Endothelial cell (in vitro differentiated cells): ENCODE data around the gene PTRH2. TPM values are rescaled to one million over a fixed set of nuclear protein-coding genes. Genes with fewer than 3 reads are reported as not detected.

Source experiments
- DNase-seq: peaks from one replicate; pipeline ENCODE4 v3.0.0; 2021; ENCODE audit warnings: low spot score
- H3K27ac Mint-ChIP-seq: one replicate; pipeline ENCODE4 v1.8.0; 2021; ENCODE audit warnings: mixed read lengths, inconsistent platforms; ENCODE audit not compliant: unreplicated experiment
- H3K27me3 Mint-ChIP-seq: one replicate; pipeline ENCODE4 v1.8.0; 2021; ENCODE audit warnings: mild to moderate bottlenecking, moderate library complexity, mixed read lengths, inconsistent platforms; ENCODE audit not compliant: unreplicated experiment
- H3K36me3 Mint-ChIP-seq: one replicate; pipeline ENCODE4 v1.8.0; 2021; ENCODE audit warnings: mild to moderate bottlenecking, low read depth, mixed read lengths, inconsistent platforms; ENCODE audit not compliant: unreplicated experiment
- H3K4me1 Mint-ChIP-seq: one replicate; pipeline ENCODE4 v1.8.0; 2021; ENCODE audit warnings: mild to moderate bottlenecking, mixed read lengths, inconsistent platforms; ENCODE audit not compliant: unreplicated experiment
- H3K4me3 Mint-ChIP-seq: one replicate; pipeline ENCODE4 v1.8.0; 2021; ENCODE audit warnings: mild to moderate bottlenecking, mixed read lengths, inconsistent platforms; ENCODE audit not compliant: unreplicated experiment
- H3K9me3 Mint-ChIP-seq: one replicate; pipeline ENCODE4 v1.8.0; 2021; ENCODE audit warnings: mixed read lengths, inconsistent platforms; ENCODE audit not compliant: unreplicated experiment
- CTCF ChIP-seq: fragments of 200-600 bp; sonication (generic); IDR thresholded peaks from one replicate; pipeline ENCODE4 v1.5.0; 2021; ENCODE audit warnings: antibody characterized with exemption; ENCODE audit not compliant: unreplicated experiment
- total RNA-seq: library from RNA; stranded (reverse); fragmentation: NEBNext Ultra II Directional; extraction: Animal tissue kit (Norgen Biotek cat#: 25700); gene quantifications from one replicate; pipeline ENCODE4 v1.2.1, GENCODE V29; 2021; ENCODE audit not compliant: unreplicated experiment

The PTRH2 gene
- total RNA-seq, 1 donor from 2014 or later, result 15.4 TPM

- TF ChIP-seq CTCF, result no peak
- no peaks in the 10 kb centered on the region for H3K36me3 Mint-ChIP-seq
- peaks cover 2% of the 10 kb centered on the region for H3K4me1 Mint-ChIP-seq
- H3K27ac Mint-ChIP-seq, result no peak overlapping the region
- DNase-seq, result no peak
- no peaks in the 10 kb centered on the region for H3K27me3 Mint-ChIP-seq
- no peak overlapping the region for H3K4me3 Mint-ChIP-seq
- H3K9me3 Mint-ChIP-seq, result no peaks in the 10 kb centered on the region
Measured at GRCh38 chr17:59730268-59730834, 23.1 kb upstream of the PTRH2 start.

- Mint-ChIP-seq H3K9me3 (no peaks in the 10 kb centered on the region), H3K36me3 (no peaks in the 10 kb centered on the region)
Measured at GRCh38 chr17:59727817-59728533, 20.7 kb upstream of the PTRH2 start.

GRCh38 chr17:59725691-59726090 lies 18.5 kb upstream of the PTRH2 start:
- H3K9me3 Mint-ChIP-seq, result no peaks in the 10 kb centered on the region
- H3K27ac Mint-ChIP-seq, result no peak overlapping the region
- no peak overlapping the region for H3K4me3 Mint-ChIP-seq
- TF ChIP-seq CTCF, result no peak
- H3K4me1 Mint-ChIP-seq, result peaks cover 2% of the 10 kb centered on the region
- DNase-seq, result no peak
- H3K36me3 Mint-ChIP-seq, result no peaks in the 10 kb centered on the region
- H3K27me3 Mint-ChIP-seq, result no peaks in the 10 kb centered on the region

More at GRCh38 chr17:59727817-59728533, 20.7 kb upstream of the PTRH2 start:
- H3K27me3 Mint-ChIP-seq, result no peaks in the 10 kb centered on the region
- no peak for DNase-seq
- H3K4me1 Mint-ChIP-seq, result peaks cover 2% of the 10 kb centered on the region
- no peak overlapping the region for H3K4me3 Mint-ChIP-seq
- no peak overlapping the region for H3K27ac Mint-ChIP-seq
- no peak for TF ChIP-seq CTCF

- Mint-ChIP-seq H3K4me1 (peaks cover 2% of the 10 kb centered on the region), H3K4me3 (no peak overlapping the region), H3K27me3 (no peaks in the 10 kb centered on the region), H3K27ac (no peak overlapping the region), H3K9me3 (no peaks in the 10 kb centered on the region), H3K36me3 (no peaks in the 10 kb centered on the region)
- no peak for DNase-seq
- TF ChIP-seq CTCF, result no peak
Measured at GRCh38 chr17:59723607-59724006, 16.4 kb upstream of the PTRH2 start.

- no peak overlapping the region for H3K27ac Mint-ChIP-seq
Measured at GRCh38 chr17:59723041-59723440, 15.8 kb upstream of the PTRH2 start.

More at GRCh38 chr17:59723041-59723440, 15.8 kb upstream of the PTRH2 start:
- DNase-seq, result no peak
- Mint-ChIP-seq H3K4me3 (no peak overlapping the region), H3K4me1 (peaks cover 2% of the 10 kb centered on the region), H3K27me3 (no peaks in the 10 kb centered on the region), H3K9me3 (no peaks in the 10 kb centered on the region), H3K36me3 (no peaks in the 10 kb centered on the region)
- TF ChIP-seq CTCF, result no peak
